Gastrocnemius medialis (tissue), 4 donors: ENCODE results near the gene TRPV3.

ENCODE experiments used
- CTCF ChIP-seq, 5 experiments: fragments of 450-650 bp in 3 of 5; fragments of 200-600 bp in 2 of 5; sonication (generic) in 2 of 5; IDR thresholded peaks in 4 of 5; conservative IDR thresholded peaks in 1 of 5; 1 replicate in 4 of 5; 2 replicates in 1 of 5; pipeline ENCODE4 v1.5.1; 2016 to 2019; ENCODE audit warnings: antibody characterized with exemption in 5 of 5, mild to moderate bottlenecking in 3 of 5, moderate library complexity in 3 of 5
- POLR2A ChIP-seq, 2 donors: fragments of 450-650 bp; IDR thresholded peaks; one replicate each; pipeline ENCODE4 v1.6.1; 2017; ENCODE audit warnings: antibody characterized with exemption in 2 of 2, mild to moderate bottlenecking in 2 of 2, moderate library complexity in 2 of 2

DNA sequence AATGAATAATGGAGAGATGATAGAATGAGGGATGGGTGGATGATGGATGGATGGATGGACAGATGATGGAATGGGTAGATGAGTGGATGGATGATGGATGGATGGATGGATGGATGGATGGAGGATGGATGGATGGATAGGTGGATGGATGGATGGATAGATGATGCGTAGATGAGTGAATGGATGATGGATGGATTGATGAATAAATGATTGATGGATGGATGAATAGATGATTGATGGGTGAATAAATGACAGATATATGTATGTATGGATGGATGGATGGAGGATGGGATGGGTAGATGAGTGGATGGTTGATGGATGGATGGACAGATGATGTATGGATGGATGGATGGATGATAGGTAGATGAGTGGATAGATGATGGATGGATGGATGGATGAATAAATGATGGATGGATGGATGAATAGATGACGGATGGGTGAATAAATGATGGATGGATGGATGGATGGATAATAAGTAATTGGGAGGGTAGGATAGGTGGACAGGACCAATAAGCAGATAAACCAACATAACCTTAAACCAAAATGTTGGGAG, 7.9 kb downstream of the TRPV3 start:
- TF ChIP-seq CTCF (IDR thresholded peaks at IDR 0.05 in 4 of 5, conservative IDR thresholded peaks at IDR 0.05 in 1 of 5): no peak
- TF ChIP-seq POLR2A (IDR thresholded peaks at IDR 0.05): no peak
